ENCODE data around the gene HTT. TPM values are rescaled to one million over a fixed set of nuclear protein-coding genes. Genes with fewer than 3 reads are reported as not detected.

Gene HTT
- total and polyA plus RNA-seq, 10 of the 15 experiments (the other 5 are each of a cell fraction or from before 2014, with no cell fraction given): 3.3 to 113 (median 43.3) TPM

- H3K4me1 ChIP-seq (ENCODE audit: control insufficient read depth, insufficient read depth, low read length): peaks cover 22% of the 10 kb centered on the region
- no TSS peak for BruUV-seq (replicated peaks)
- no peak for TF ChIP-seq MEF2A (IDR thresholded peaks at IDR 0.05; ENCODE audit: insufficient read depth, low read depth, low read length)
- TF ChIP-seq ZNF384 (IDR thresholded peaks at IDR 0.05; ENCODE audit: borderline replicate concordance, low read depth, low read length): no peak
- TF ChIP-seq ZNF622 (IDR thresholded peaks at IDR 0.05): no peak
- no peak for TF ChIP-seq IKZF2 (IDR thresholded peaks at IDR 0.05)
- no peak for TF ChIP-seq CREM (IDR thresholded peaks at IDR 0.05; ENCODE audit: low read depth)
- TF ChIP-seq, protein P1, sequence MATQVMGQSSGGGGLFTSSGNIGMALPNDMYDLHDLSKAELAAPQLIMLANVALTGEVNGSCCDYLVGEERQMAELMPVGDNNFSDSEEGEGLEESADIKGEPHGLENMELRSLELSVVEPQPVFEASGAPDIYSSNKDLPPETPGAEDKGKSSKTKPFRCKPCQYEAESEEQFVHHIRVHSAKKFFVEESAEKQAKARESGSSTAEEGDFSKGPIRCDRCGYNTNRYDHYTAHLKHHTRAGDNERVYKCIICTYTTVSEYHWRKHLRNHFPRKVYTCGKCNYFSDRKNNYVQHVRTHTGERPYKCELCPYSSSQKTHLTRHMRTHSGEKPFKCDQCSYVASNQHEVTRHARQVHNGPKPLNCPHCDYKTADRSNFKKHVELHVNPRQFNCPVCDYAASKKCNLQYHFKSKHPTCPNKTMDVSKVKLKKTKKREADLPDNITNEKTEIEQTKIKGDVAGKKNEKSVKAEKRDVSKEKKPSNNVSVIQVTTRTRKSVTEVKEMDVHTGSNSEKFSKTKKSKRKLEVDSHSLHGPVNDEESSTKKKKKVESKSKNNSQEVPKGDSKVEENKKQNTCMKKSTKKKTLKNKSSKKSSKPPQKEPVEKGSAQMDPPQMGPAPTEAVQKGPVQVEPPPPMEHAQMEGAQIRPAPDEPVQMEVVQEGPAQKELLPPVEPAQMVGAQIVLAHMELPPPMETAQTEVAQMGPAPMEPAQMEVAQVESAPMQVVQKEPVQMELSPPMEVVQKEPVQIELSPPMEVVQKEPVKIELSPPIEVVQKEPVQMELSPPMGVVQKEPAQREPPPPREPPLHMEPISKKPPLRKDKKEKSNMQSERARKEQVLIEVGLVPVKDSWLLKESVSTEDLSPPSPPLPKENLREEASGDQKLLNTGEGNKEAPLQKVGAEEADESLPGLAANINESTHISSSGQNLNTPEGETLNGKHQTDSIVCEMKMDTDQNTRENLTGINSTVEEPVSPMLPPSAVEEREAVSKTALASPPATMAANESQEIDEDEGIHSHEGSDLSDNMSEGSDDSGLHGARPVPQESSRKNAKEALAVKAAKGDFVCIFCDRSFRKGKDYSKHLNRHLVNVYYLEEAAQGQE (IDR thresholded peaks at IDR 0.05; ENCODE audit: low read depth, low read length): no peak
- no peak for TF ChIP-seq MYC (IDR thresholded peaks at IDR 0.05; ENCODE audit: insufficient read depth, insufficient read length, insufficient replicate concordance, low read length, severe bottlenecking)
- no peak for TF ChIP-seq ATF7 (IDR thresholded peaks at IDR 0.05; ENCODE audit: low read depth)
- TF ChIP-seq IRF4 (IDR thresholded peaks at IDR 0.05; ENCODE audit: low read depth, low read length): no peak
- TF ChIP-seq SP1 (IDR thresholded peaks at IDR 0.05; ENCODE audit: low read depth, low read length): no peak
- no peak for TF ChIP-seq SMAD1 (IDR thresholded peaks at IDR 0.05; ENCODE audit: low read depth, partially characterized antibody)
- TF ChIP-seq ZNF24 (IDR thresholded peaks at IDR 0.05): no peak
- TF ChIP-seq YBX1 (IDR thresholded peaks at IDR 0.05): no peak
- no peak for TF ChIP-seq SREBF1 (IDR thresholded peaks at IDR 0.05; ENCODE audit: low read length)
- no peak for TF ChIP-seq NR2C2 (IDR thresholded peaks at IDR 0.05; ENCODE audit: borderline replicate concordance, control insufficient read depth, insufficient read length, low read depth)
- TF ChIP-seq HDAC2 (IDR thresholded peaks at IDR 0.05): no peak
- POLR2A ChIA-PET: interaction anchor here (0.7 kb wide), 1 partner anchor 180 kb away, joined by 5 read pairs; no protein-coding TSS in a partner anchor
- SMC1A ChIA-PET (ENCODE audit: uncharacterized antibody, unreplicated experiment): interaction anchor here (1.9 kb wide), 1 partner anchor 11 kb away, joined by 4 read pairs; no protein-coding TSS in a partner anchor
- H3K27ac ChIP-seq (ENCODE audit: control insufficient read depth, insufficient read depth): no peak overlapping the region
- no peak overlapping the region for H2AFZ ChIP-seq (ENCODE audit: control insufficient read depth, low read depth, low read length)
- RAD21 ChIA-PET (ENCODE audit: unreplicated experiment): no interaction called here
- H3K36me3 ChIP-seq (ENCODE audit: control insufficient read depth in 2 of 2, insufficient read depth in 2 of 2, low read length in 1 of 2): no peaks in the 10 kb centered on the region
- no peak overlapping the region for H3K9ac ChIP-seq (ENCODE audit: control insufficient read depth, insufficient read depth, low read length)
- H3K9me3 ChIP-seq (replicated peaks; ENCODE audit: control insufficient read depth, insufficient read depth, low read length): no peaks in the 10 kb centered on the region; the same call in 2 of the 3 replicates
- H3K4me2 ChIP-seq (ENCODE audit: control insufficient read depth, insufficient read depth): no peak overlapping the region
- 84% methylated on average over 9 of the region's 9 CpGs for WGBS (ENCODE audit: insufficient coverage, insufficient replicate concordance, low lambda C conversion rate, missing lambda C conversion rate)
- H3K27me3 ChIP-seq (replicated peaks in 1 of 2; ENCODE audit: control insufficient read depth in 2 of 2, insufficient read depth in 2 of 2, low read length in 1 of 2): peaks cover 2 to 7% of the 10 kb centered on the region in 2 experiments; a peak in 2 of 4 replicates
- no peak for DNase-seq (ENCODE audit: low read depth, low spot score)
- FAIRE-seq: no peak
- H3K79me2 ChIP-seq (ENCODE audit: control insufficient read depth, insufficient read depth, low read length): no peaks in the 10 kb centered on the region
- ATAC-seq: no peak
- no peak overlapping the region for H3K4me3 ChIP-seq
- no peaks in the 10 kb centered on the region for H4K20me1 ChIP-seq (ENCODE audit: control insufficient read depth, insufficient read depth)
- CTCF ChIA-PET: no interaction called here
- in situ Hi-C loops (cut with MboI): no loop called here
- intact Hi-C loops (cut with micrococcal nuclease; ENCODE audit: unreplicated experiment): no loop called here
Observed at GRCh38 chr4:3290889-3291321, 216.4 kb downstream of the HTT start.

All from GM12878 (cell line).